Cortex of kidney (tissue), 1 donor: ENCODE results near the gene PMIS2.

Experiments used
- DNase-seq: peaks from one replicate; lab custom pipeline; 2025; lab: John Stamatoyannopoulos, UW

Gene PMIS2

DNA sequence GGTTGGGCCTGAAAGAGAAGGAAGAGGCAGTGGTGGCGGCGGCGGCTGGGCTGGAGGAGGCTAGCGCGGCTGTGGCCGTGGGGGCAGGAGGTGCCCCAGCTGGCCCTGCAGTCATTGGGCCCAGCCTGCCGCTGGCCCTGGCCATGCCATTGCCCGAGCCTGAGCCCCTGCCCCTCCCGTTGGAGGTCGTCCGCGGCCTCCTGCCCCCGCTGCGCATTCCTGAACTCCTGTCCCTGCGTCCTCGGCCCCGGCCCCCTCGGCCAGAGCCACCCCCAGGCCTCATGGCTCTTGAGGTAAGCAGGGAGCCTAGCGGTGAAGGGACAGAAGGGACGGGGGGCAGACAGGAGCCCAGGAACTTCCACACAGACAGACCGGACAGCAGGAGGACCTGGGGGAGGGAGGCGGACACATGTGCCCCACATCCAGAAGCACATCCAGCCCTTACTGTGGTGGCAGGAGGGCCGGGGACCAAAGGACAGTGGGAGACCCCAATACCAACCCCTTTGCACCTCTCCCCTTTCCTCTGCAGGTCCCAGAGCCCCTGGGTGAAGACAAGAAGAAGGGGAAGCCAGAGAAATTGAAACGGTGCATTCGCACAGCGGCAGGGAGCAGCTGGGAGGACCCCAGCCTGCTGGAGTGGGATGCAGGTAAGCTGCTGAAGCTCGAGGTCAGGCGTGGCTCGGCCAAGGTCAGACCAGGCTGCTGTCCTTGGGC lies 47.9 kb downstream of the PMIS2 start:
- no peak for DNase-seq

DNA sequence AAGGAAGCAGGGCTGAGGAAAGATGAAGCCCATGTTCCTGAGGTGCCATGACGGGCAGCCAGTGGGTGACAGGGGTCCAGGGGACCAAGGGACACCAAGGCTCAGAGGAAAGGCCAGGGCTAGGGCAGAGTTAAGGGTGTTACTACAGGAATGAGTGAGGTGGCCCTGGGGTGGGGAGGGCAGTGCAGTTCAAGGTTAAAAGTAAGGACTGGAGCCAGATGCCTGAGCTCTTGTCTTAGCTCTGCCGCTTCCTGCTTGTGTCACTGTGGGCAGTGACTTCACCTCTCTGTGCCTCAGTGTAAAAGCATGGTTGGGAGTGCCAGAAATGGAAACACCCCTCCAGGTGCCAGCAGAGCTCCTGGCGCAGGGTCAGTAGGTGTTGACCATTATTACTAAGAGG lies 50.7 kb downstream of the PMIS2 start:
- DNase-seq: no peak
